OCI-LY1 (cell line): ENCODE results near the gene IGF2BP3.

ENCODE experiments used
- H2AFZ ChIP-seq: fragments of 200-600 bp; sonication (generic), shearing (Covaris generic); 2 replicates; pipeline ENCODE4 v1.6.0; 2014; ENCODE audit warnings: antibody characterized with exemption, mild to moderate bottlenecking, low read length
- H3F3A ChIP-seq: fragments of 200-600 bp; sonication (generic), shearing (Covaris generic); 2 replicates; pipeline ENCODE4 v1.6.0; 2014; ENCODE audit warnings: mild to moderate bottlenecking, antibody characterized with exemption, low read length, moderate library complexity; ENCODE audit not compliant: insufficient read depth
- H3K27ac ChIP-seq: fragments of 200-600 bp; sonication (generic); 2 replicates; pipeline ENCODE4 v1.5.1; 2014; ENCODE audit warnings: low read length, mixed run types, mild to moderate bottlenecking, low read depth; ENCODE audit not compliant: poor library complexity, severe bottlenecking
- H3K27me3 ChIP-seq: fragments of 200-600 bp; sonication (generic); 2 replicates; pipeline ENCODE4 v1.6.0; 2014; ENCODE audit warnings: antibody characterized with exemption, mild to moderate bottlenecking, low read length, moderate library complexity; ENCODE audit not compliant: insufficient read depth
- H3K36me3 ChIP-seq: fragments of 200-600 bp; sonication (generic); 2 replicates; pipeline ENCODE4 v1.6.1; 2014; ENCODE audit warnings: mild to moderate bottlenecking, antibody characterized with exemption, low read length, moderate library complexity, mixed read lengths; ENCODE audit not compliant: insufficient read depth
- H3K4me1 ChIP-seq: fragments of 200-600 bp; sonication (generic); 2 replicates; pipeline ENCODE4 v1.5.1; 2014; ENCODE audit warnings: mild to moderate bottlenecking, low read length, moderate library complexity; ENCODE audit not compliant: insufficient read depth, severe bottlenecking
- H3K4me2 ChIP-seq: fragments of 200-600 bp; sonication (generic), shearing (Covaris generic); 2 replicates; pipeline ENCODE4 v1.6.1; 2014; ENCODE audit warnings: low read length
- H3K4me3 ChIP-seq: fragments of 200-600 bp; sonication (generic); 2 replicates; pipeline ENCODE4 v1.5.1; 2014; ENCODE audit warnings: low read length, low read depth, mild to moderate bottlenecking, mixed read lengths; ENCODE audit not compliant: poor library complexity, severe bottlenecking
- H3K79me2 ChIP-seq: fragments of 200-600 bp; shearing (Covaris generic); 2 replicates; pipeline ENCODE4 v1.6.1; 2016; ENCODE audit warnings: mixed run types, low read length, mixed read lengths; ENCODE audit not compliant: insufficient read depth
- H3K9ac ChIP-seq: fragments of 200-600 bp; sonication (generic), shearing (Covaris generic); 2 replicates; pipeline ENCODE4 v1.6.1; 2014; ENCODE audit warnings: mild to moderate bottlenecking, low read length, mixed read lengths
- H3K9me2 ChIP-seq: fragments of 200-600 bp; sonication (generic), shearing (Covaris generic); 2 replicates; pipeline ENCODE4 v1.6.1; 2014; ENCODE audit warnings: low read depth, mild to moderate bottlenecking, low read length, mixed read lengths
- H3K9me3 ChIP-seq: fragments of 200-600 bp; shearing (Covaris generic); 2 replicates; pipeline ENCODE4 v1.6.1; 2014; ENCODE audit warnings: low read length, mixed read lengths
- H4K20me1 ChIP-seq: fragments of 200-600 bp; sonication (generic), shearing (Covaris generic); 2 replicates; pipeline ENCODE4 v1.6.0; 2016; ENCODE audit warnings: mild to moderate bottlenecking, low read length; ENCODE audit not compliant: insufficient read depth
- EZH2 ChIP-seq: fragments of 200-600 bp; sonication (generic), shearing (Covaris generic); IDR thresholded peaks from 2 replicates; pipeline ENCODE4 v1.8.0; 2017; ENCODE audit warnings: borderline replicate concordance, mixed run types, mild to moderate bottlenecking, antibody characterized with exemption, low read length, moderate library complexity, mixed read lengths
- TF ChIP-seq, protein P1 (sequence below): fragments of 200-600 bp; sonication (generic), shearing (Covaris generic); IDR thresholded peaks from 2 replicates; pipeline ENCODE4 v1.5.1; 2017; ENCODE audit warnings: mild to moderate bottlenecking, antibody characterized with exemption, low read length, moderate library complexity, mixed read lengths

The IGF2BP3 gene

DNA sequence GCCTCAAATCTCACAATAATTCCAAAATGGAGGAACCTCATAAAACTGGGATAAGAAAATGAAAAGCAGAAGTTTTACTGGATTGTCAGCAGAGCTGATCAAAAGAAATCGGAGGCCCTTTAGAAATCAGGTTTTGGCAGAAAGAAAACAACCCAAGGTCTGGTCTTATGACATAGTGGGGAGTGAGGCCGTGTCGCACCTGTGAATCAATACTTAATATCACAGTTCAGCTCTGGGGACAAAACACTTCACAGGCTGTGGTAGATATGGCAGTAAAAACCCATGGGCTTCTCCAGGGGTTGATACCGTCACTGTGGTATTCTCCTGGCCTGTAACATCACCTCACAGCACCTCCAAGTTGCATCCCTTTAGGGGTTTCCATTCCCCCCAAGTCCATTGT is 177.7 kb downstream of the IGF2BP3 start:
- Histone ChIP-seq H3K4me2 (no peak overlapping the region), H3K9me2 (no peaks in the 10 kb centered on the region), H2AFZ (no peak overlapping the region), H3K27me3 (no peaks in the 10 kb centered on the region), H3K36me3 (no peaks in the 10 kb centered on the region), H3F3A (0 out of 2 replicates have a peak, but pooled peaks cover 4% of the 10 kb centered on the region), H3K9me3 (no peaks in the 10 kb centered on the region), H3K4me1 (peaks cover 4% of the 10 kb centered on the region), H3K79me2 (no peaks in the 10 kb centered on the region), H3K4me3 (no peak overlapping the region), H3K27ac (no peak overlapping the region), H4K20me1 (no peaks in the 10 kb centered on the region), H3K9ac (no peak overlapping the region)
- no peak for TF ChIP-seq EZH2
- TF ChIP-seq, protein P1, sequence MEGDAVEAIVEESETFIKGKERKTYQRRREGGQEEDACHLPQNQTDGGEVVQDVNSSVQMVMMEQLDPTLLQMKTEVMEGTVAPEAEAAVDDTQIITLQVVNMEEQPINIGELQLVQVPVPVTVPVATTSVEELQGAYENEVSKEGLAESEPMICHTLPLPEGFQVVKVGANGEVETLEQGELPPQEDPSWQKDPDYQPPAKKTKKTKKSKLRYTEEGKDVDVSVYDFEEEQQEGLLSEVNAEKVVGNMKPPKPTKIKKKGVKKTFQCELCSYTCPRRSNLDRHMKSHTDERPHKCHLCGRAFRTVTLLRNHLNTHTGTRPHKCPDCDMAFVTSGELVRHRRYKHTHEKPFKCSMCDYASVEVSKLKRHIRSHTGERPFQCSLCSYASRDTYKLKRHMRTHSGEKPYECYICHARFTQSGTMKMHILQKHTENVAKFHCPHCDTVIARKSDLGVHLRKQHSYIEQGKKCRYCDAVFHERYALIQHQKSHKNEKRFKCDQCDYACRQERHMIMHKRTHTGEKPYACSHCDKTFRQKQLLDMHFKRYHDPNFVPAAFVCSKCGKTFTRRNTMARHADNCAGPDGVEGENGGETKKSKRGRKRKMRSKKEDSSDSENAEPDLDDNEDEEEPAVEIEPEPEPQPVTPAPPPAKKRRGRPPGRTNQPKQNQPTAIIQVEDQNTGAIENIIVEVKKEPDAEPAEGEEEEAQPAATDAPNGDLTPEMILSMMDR, result no peak

DNA sequence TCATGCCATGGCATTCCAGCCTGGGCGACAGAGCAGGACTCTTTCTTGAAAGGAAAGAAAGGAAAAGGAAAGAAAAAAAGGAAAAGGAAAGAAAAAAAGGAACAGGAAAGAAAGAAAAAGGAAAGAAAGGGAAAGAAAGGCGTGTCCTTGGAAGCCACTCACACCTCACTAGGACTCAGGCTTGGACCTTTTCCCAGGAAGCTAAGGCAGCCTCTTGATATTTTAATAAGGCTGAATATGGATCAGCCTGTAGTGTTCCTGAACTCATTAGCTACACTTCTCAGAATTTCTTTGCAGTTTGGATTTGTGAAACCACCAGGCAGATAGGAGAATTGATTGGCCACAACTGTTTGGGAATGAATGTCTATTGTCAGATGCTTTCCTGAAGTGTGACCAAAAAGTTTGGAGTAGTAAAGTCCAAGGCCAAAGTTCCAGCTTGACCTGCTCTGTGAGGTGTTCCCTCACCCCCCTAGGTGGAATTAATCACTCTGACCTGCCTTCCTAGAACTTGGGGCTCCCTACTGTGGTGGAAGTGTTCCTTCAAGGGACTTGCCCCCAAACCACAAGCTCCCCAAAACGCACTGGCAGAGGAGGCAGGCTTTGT is 178.2 kb downstream of the IGF2BP3 start:
- Histone ChIP-seq H3F3A (0 out of 2 replicates have a peak, but pooled peaks cover 4% of the 10 kb centered on the region), H4K20me1 (no peaks in the 10 kb centered on the region), H3K9me3 (no peaks in the 10 kb centered on the region), H3K79me2 (no peaks in the 10 kb centered on the region), H3K4me2 (no peak overlapping the region), H2AFZ (no peak overlapping the region), H3K9ac (no peak overlapping the region), H3K9me2 (no peaks in the 10 kb centered on the region), H3K27me3 (no peaks in the 10 kb centered on the region), H3K36me3 (no peaks in the 10 kb centered on the region), H3K27ac (no peak overlapping the region), H3K4me1 (peaks cover 5% of the 10 kb centered on the region), H3K4me3 (no peak overlapping the region)
- TF ChIP-seq, protein P1, result no peak
- TF ChIP-seq EZH2, result no peak

DNA sequence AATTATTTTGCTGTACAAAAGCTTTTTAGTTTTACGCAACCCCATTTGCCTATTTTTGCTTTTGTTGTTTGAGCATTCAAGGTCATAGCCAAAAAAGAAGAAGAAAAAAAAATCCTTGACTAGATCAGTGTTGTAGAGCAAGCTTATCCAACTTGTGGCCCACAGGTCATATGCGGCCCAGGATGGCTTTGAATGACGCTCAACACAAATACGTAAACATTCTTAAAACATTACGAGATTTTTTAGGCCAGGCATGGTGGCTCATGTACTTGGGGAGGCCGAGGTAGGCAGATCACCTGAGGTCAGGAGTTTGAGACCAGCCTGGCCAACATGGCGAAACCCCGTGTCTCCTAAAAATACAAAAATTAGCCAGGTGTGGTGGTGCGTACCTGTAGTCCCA is 179.3 kb downstream of the IGF2BP3 start:
- Histone ChIP-seq H3K27ac (no peak overlapping the region), H3K9me3 (no peaks in the 10 kb centered on the region), H3K4me2 (no peak overlapping the region), H3K4me1 (peaks cover 5% of the 10 kb centered on the region), H3K36me3 (no peaks in the 10 kb centered on the region), H2AFZ (no peak overlapping the region), H3K27me3 (no peaks in the 10 kb centered on the region), H3K9ac (no peak overlapping the region), H3F3A (0 out of 2 replicates have a peak, but pooled peaks cover 4% of the 10 kb centered on the region), H4K20me1 (no peaks in the 10 kb centered on the region), H3K79me2 (no peaks in the 10 kb centered on the region), H3K9me2 (no peaks in the 10 kb centered on the region), H3K4me3 (no peak overlapping the region)
- TF ChIP-seq, protein P1, result no peak
- TF ChIP-seq EZH2, result no peak
